ENCODE results near the gene ZNF710. TPM values are rescaled to one million over a fixed set of nuclear protein-coding genes. Genes with fewer than 3 reads are reported as not detected.
A peak's percentile ranks its signal among the peaks of the same experiment; 100 is the strongest.

The ZNF710 gene
- total and polyA plus RNA-seq, 11 donors: 2.9 to 22.4 (median 5.9) TPM

GRCh38 chr15:90091156-90091931 lies 90.2 kb downstream of the ZNF710 start:
- peaks cover 0 to 31% (median 15%) of the 10 kb centered on the region in 12 donors for H3K4me1 ChIP-seq
- no peak for TF ChIP-seq POLR2A (IDR thresholded peaks at IDR 0.05)
- no peak for TF ChIP-seq CTCF (IDR thresholded peaks at IDR 0.05)
- DNase-seq (no peak), ATAC-seq (no peak)
- intact Hi-C loops (cut with DNase I): loop anchor here in 1 of 10 donors (5.0 kb wide), 1 partner anchor 46 kb away; no protein-coding TSS in a partner anchor
- 74 to 77% (median 74%) methylated on average over 13 to 17 of the region's 17 CpGs for WGBS, 4 donors
- no peaks in the 10 kb centered on the region for H3K9me3 ChIP-seq
- H3K36me3 ChIP-seq: peaks cover 0 to 57% (median 39%) of the 10 kb centered on the region in 9 donors
- no peak overlapping the region for H3K4me3 ChIP-seq
- H3K27ac ChIP-seq: no peak overlapping the region
- no peaks in the 10 kb centered on the region for H3K27me3 ChIP-seq

- Histone ChIP-seq H3K4me3 (no peak overlapping the region), H3K27me3 (no peaks in the 10 kb centered on the region), H3K27ac (peak overlapping the region in 11 of 12 donors; percentile 19 to 98 (median 45)), H3K9me3 (no peaks in the 10 kb centered on the region), H3K4me1 (peaks cover 5 to 66% (median 41%) of the 10 kb centered on the region in 12 donors), H3K36me3 (peaks cover 0 to 17% (median 6%) of the 10 kb centered on the region in 9 donors)
- intact Hi-C loops (cut with DNase I): no loop called here
- 34 to 51% (median 45%) methylated on average over 3 of the region's 3 CpGs for WGBS, 4 donors
- ATAC-seq (no peak), DNase-seq (no peak)
- TF ChIP-seq CTCF (IDR thresholded peaks at IDR 0.05) (no peak), POLR2A (IDR thresholded peaks at IDR 0.05) (no peak)
Observed at GRCh38 chr15:90095521-90095959, 94.4 kb downstream of the ZNF710 start.

GRCh38 chr15:90097475-90097874 lies 96.4 kb downstream of the ZNF710 start:
- TF ChIP-seq POLR2A (IDR thresholded peaks at IDR 0.05) (no peak), CTCF (IDR thresholded peaks at IDR 0.05) (no peak)
- intact Hi-C loops (cut with DNase I): no loop called here
- WGBS, 4 donors: 32 to 42% (median 36%) methylated on average over 4 of the region's 4 CpGs
- Histone ChIP-seq H3K9me3 (no peaks in the 10 kb centered on the region), H3K4me1 (peaks cover 5 to 75% (median 50%) of the 10 kb centered on the region in 12 donors), H3K36me3 (peaks cover 0 to 6% (median 0%) of the 10 kb centered on the region in 9 donors), H3K27me3 (no peaks in the 10 kb centered on the region), H3K27ac (peak overlapping the region in 10 of 12 donors; percentile 64 to 100 (median 98)), H3K4me3 (peak overlapping the region in 2 of 12 donors; percentile 9 to 30)
- ATAC-seq: no peak
- no peak for DNase-seq

GRCh38 chr15:90099072-90099867 lies 98.1 kb downstream of the ZNF710 start:
- intact Hi-C loops (cut with DNase I): no loop called here
- H3K27me3 ChIP-seq: no peaks in the 10 kb centered on the region
- 75 to 84% (median 80%) methylated on average over 10 of the region's 10 CpGs for WGBS, 4 donors
- DNase-seq: no peak
- ATAC-seq: no peak
- H3K4me3 ChIP-seq: peak overlapping the region in 1 of 12 donors; percentile 15
- TF ChIP-seq CTCF (IDR thresholded peaks at IDR 0.05) (no peak), POLR2A (IDR thresholded peaks at IDR 0.05) (no peak)
- no peaks in the 10 kb centered on the region for H3K9me3 ChIP-seq
- peaks cover 0 to 6% (median 0%) of the 10 kb centered on the region in 9 donors for H3K36me3 ChIP-seq
- peak overlapping the region in 11 of 12 donors; percentile 28 to 100 (median 98) for H3K27ac ChIP-seq
- peaks cover 5 to 79% (median 61%) of the 10 kb centered on the region in 12 donors for H3K4me1 ChIP-seq
